Measurements from ENCODE around the gene SRGAP1. TPM values are rescaled to one million over a fixed set of nuclear protein-coding genes. Genes with fewer than 3 reads are reported as not detected.

The SRGAP1 gene
- total RNA-seq, 1 donor = 26.1 TPM

DNA sequence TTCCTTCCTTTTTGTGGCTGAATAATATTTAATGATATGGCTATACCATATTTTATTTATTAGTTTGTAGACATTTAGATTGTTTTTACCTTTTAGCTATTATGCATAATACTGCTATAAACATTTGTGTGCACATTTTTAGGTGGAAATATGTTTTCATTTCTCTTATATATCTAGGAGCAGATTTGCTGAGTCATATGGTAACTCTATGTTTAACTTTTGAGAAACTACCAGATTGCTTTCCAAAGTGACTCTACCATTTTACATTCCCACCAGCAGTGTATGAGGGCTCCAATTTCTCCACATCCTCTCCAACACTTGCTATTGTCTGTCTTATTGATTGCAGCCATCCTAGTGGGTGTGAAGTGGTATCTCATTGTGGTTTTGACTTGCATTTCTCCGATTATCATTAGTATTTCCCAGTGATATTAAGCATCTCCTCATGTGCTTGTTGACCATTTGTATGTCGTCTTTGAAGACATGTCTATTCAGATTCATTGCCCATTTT, 217.4 kb downstream of the SRGAP1 start:
- Histone ChIP-seq H3K79me2 (ENCODE audit: insufficient read depth, low read length) (no peaks in the 10 kb centered on the region), H3K4me1 (ENCODE audit: insufficient read depth, low read length) (peaks cover 18% of the 10 kb centered on the region), H3K36me3 (ENCODE audit: insufficient read depth, low read length) (peaks cover 15% of the 10 kb centered on the region), H3K27ac (ENCODE audit: low read depth, low read length) (no peak overlapping the region), H3K27me3 (ENCODE audit: insufficient read depth, low read length) (no peaks in the 10 kb centered on the region), H3K4me2 (ENCODE audit: insufficient read depth, low read length) (no peak overlapping the region), H2AFZ (ENCODE audit: low read length) (no peak overlapping the region), H3K9me3 (ENCODE audit: low read depth, low read length) (no peaks in the 10 kb centered on the region), H3K4me3 (ENCODE audit: insufficient read depth, low read length) (no peak overlapping the region), H4K20me1 (ENCODE audit: insufficient read depth, low read length) (no peaks in the 10 kb centered on the region)
- TF ChIP-seq, protein P1, sequence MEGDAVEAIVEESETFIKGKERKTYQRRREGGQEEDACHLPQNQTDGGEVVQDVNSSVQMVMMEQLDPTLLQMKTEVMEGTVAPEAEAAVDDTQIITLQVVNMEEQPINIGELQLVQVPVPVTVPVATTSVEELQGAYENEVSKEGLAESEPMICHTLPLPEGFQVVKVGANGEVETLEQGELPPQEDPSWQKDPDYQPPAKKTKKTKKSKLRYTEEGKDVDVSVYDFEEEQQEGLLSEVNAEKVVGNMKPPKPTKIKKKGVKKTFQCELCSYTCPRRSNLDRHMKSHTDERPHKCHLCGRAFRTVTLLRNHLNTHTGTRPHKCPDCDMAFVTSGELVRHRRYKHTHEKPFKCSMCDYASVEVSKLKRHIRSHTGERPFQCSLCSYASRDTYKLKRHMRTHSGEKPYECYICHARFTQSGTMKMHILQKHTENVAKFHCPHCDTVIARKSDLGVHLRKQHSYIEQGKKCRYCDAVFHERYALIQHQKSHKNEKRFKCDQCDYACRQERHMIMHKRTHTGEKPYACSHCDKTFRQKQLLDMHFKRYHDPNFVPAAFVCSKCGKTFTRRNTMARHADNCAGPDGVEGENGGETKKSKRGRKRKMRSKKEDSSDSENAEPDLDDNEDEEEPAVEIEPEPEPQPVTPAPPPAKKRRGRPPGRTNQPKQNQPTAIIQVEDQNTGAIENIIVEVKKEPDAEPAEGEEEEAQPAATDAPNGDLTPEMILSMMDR (IDR thresholded peaks at IDR 0.05; ENCODE audit: extremely low read depth, low read depth, low read length) = no peak
- DNase-seq (ENCODE audit: insufficient read length, low spot score, missing footprints) = no peak

DNA sequence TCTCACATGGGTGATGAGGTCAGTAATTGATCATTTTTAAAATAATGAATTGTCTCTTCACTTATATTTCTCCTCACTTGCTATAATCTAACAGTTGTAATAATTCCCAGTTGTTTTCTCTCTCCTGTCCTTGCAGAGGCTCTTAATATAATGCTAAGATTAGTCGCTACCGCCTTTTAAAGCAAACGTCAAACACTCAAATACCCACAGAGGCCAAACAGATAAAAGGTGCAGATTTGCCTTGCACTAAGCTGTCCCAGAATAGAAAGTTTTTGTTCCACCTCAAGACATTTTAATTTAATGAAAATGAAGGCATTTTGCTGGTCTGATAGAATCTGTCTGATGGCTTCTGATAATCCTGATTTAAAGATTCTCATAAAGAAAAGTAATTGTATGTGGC, 218.6 kb downstream of the SRGAP1 start:
- no peaks in the 10 kb centered on the region for H3K9me3 ChIP-seq (ENCODE audit: low read depth, low read length)
- H4K20me1 ChIP-seq (ENCODE audit: insufficient read depth, low read length) = no peaks in the 10 kb centered on the region
- TF ChIP-seq, protein P1 (IDR thresholded peaks at IDR 0.05; ENCODE audit: extremely low read depth, low read depth, low read length) = no peak
- H3K36me3 ChIP-seq (ENCODE audit: insufficient read depth, low read length) = peaks cover 20% of the 10 kb centered on the region
- H3K4me1 ChIP-seq (ENCODE audit: insufficient read depth, low read length) = peaks cover 18% of the 10 kb centered on the region
- no peak overlapping the region for H3K4me3 ChIP-seq (ENCODE audit: insufficient read depth, low read length)
- DNase-seq (ENCODE audit: insufficient read length, low spot score, missing footprints) = no peak
- no peak overlapping the region for H3K4me2 ChIP-seq (ENCODE audit: insufficient read depth, low read length)
- H3K27me3 ChIP-seq (ENCODE audit: insufficient read depth, low read length) = no peaks in the 10 kb centered on the region
- H3K79me2 ChIP-seq (ENCODE audit: insufficient read depth, low read length) = no peaks in the 10 kb centered on the region
- H3K27ac ChIP-seq (ENCODE audit: low read depth, low read length) = no peak overlapping the region
- H2AFZ ChIP-seq (ENCODE audit: low read length) = no peak overlapping the region

DNA sequence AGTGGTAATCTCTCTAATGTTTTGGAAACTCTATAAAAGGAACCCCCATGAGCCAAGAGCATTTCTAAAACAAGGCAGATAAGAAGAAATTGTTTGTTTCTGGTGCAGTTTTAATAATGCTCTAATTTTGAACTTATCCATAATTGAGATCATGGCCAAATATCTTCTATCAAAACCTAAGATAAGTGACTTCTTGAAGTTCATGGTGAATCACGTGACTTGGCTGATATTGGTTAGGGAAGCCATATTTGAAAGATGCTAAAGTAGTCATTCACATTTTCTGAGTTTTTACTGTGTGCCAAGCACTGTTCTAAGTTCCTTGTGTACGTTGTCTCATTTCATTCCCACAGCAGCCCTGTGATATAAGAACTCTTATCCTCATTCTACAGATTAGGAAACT, 219.7 kb downstream of the SRGAP1 start:
- TF ChIP-seq, protein P1 (IDR thresholded peaks at IDR 0.05; ENCODE audit: extremely low read depth, low read depth, low read length) = no peak
- no peak overlapping the region for H3K4me2 ChIP-seq (ENCODE audit: insufficient read depth, low read length)
- H3K9me3 ChIP-seq (ENCODE audit: low read depth, low read length) = no peaks in the 10 kb centered on the region
- H2AFZ ChIP-seq (ENCODE audit: low read length) = no peak overlapping the region
- H3K79me2 ChIP-seq (ENCODE audit: insufficient read depth, low read length) = no peaks in the 10 kb centered on the region
- H4K20me1 ChIP-seq (ENCODE audit: insufficient read depth, low read length) = no peaks in the 10 kb centered on the region
- H3K27me3 ChIP-seq (ENCODE audit: insufficient read depth, low read length) = no peaks in the 10 kb centered on the region
- peaks cover 13% of the 10 kb centered on the region for H3K4me1 ChIP-seq (ENCODE audit: insufficient read depth, low read length)
- no peak overlapping the region for H3K4me3 ChIP-seq (ENCODE audit: insufficient read depth, low read length)
- no peak for DNase-seq (ENCODE audit: insufficient read length, low spot score, missing footprints)
- no peak overlapping the region for H3K27ac ChIP-seq (ENCODE audit: low read depth, low read length)
- H3K36me3 ChIP-seq (ENCODE audit: insufficient read depth, low read length) = peaks cover 20% of the 10 kb centered on the region

DNA sequence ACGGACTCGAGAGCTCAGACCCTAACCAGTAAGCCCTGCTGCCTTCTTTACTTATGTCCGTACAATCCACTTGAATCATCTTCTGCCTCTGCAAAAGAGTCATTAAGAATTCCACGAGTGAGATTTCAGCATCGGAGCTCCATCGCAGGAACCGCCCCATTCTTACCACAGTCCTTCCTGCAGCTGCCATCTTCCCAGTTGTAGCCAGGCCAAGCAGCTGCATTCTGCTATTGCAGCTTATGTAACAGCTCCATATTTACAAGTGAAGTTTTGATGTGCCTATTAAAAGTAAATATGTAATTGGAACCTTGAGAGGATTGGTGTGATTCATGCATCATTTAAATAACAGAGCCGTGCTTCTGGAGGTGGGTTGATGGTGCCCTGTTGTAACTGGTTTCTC, 220.2 kb downstream of the SRGAP1 start:
- no peaks in the 10 kb centered on the region for H3K9me3 ChIP-seq (ENCODE audit: low read depth, low read length)
- H3K79me2 ChIP-seq (ENCODE audit: insufficient read depth, low read length) = no peaks in the 10 kb centered on the region
- H3K4me3 ChIP-seq (ENCODE audit: insufficient read depth, low read length) = no peak overlapping the region
- H4K20me1 ChIP-seq (ENCODE audit: insufficient read depth, low read length) = no peaks in the 10 kb centered on the region
- peaks cover 20% of the 10 kb centered on the region for H3K36me3 ChIP-seq (ENCODE audit: insufficient read depth, low read length)
- no peak overlapping the region for H3K4me2 ChIP-seq (ENCODE audit: insufficient read depth, low read length)
- H3K27ac ChIP-seq (ENCODE audit: low read depth, low read length) = no peak overlapping the region
- TF ChIP-seq, protein P1 (IDR thresholded peaks at IDR 0.05; ENCODE audit: extremely low read depth, low read depth, low read length) = no peak
- DNase-seq (ENCODE audit: insufficient read length, low spot score, missing footprints) = no peak
- H3K4me1 ChIP-seq (ENCODE audit: insufficient read depth, low read length) = peaks cover 10% of the 10 kb centered on the region
- no peak overlapping the region for H2AFZ ChIP-seq (ENCODE audit: low read length)
- H3K27me3 ChIP-seq (ENCODE audit: insufficient read depth, low read length) = no peaks in the 10 kb centered on the region
